ENCODE data around the gene ALG2.

ALG2 gene

GRCh38 chr9:99173570-99174504, 47.9 kb downstream of the ALG2 start:
- TF ChIP-seq, protein P1, sequence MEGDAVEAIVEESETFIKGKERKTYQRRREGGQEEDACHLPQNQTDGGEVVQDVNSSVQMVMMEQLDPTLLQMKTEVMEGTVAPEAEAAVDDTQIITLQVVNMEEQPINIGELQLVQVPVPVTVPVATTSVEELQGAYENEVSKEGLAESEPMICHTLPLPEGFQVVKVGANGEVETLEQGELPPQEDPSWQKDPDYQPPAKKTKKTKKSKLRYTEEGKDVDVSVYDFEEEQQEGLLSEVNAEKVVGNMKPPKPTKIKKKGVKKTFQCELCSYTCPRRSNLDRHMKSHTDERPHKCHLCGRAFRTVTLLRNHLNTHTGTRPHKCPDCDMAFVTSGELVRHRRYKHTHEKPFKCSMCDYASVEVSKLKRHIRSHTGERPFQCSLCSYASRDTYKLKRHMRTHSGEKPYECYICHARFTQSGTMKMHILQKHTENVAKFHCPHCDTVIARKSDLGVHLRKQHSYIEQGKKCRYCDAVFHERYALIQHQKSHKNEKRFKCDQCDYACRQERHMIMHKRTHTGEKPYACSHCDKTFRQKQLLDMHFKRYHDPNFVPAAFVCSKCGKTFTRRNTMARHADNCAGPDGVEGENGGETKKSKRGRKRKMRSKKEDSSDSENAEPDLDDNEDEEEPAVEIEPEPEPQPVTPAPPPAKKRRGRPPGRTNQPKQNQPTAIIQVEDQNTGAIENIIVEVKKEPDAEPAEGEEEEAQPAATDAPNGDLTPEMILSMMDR (IDR thresholded peaks at IDR 0.05; ENCODE audit: low read length, missing control alignments): no peak
- H3K4me3 ChIP-seq (replicated peaks; ENCODE audit: low read depth, low read length): no peak overlapping the region
- peak; percentile 16 for DNase-seq (ENCODE audit: low read depth)

- TF ChIP-seq, protein P1 (IDR thresholded peaks at IDR 0.05; ENCODE audit: low read length, missing control alignments): no peak
- no peak overlapping the region for H3K4me3 ChIP-seq (replicated peaks; ENCODE audit: low read depth, low read length)
- no peak for DNase-seq (ENCODE audit: low read depth)
Observed at GRCh38 chr9:99172124-99173091, 49.3 kb downstream of the ALG2 start.

GRCh38 chr9:99171225-99172123, 50.3 kb downstream of the ALG2 start:
- DNase-seq (ENCODE audit: low read depth): no peak
- H3K4me3 ChIP-seq (replicated peaks; ENCODE audit: low read depth, low read length): no peak overlapping the region
- TF ChIP-seq, protein P1 (IDR thresholded peaks at IDR 0.05; ENCODE audit: low read length, missing control alignments): no peak

DNA sequence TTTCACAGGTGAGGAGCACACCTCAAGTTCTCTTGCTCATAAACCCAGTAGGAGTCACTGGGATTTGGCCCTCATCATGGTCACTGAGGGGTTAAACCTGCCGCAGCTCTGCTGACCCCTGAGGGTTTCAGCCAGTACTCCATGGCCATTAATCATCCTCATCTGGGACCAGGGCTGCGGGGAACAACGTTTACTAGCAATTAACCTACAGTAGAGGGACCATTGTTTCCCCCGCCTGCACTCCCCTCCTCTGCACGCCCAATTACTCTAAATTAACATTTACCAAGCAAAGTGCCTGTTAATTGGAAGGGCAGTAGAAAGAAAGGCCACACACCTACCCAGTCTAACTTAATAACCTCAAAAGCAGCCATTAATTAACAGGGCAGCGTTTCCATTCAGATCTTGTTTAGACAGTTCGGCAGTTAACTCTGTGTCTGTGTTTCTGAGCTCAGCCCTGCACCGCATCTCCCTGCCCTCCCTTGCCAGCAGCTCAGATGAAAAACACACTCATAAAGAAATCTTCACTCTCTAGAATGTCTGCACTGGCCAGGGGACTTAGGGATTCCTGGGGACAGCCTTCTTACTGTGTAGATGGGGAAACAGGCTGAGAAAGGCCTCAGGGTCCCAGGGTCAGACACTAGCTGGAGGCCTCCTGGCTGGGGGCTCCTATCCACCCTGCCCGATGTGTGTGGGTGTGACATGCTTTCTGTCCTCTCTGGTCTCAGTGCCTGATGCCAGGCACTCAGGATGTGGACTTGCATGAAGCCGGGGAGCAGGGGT, 51.6 kb downstream of the ALG2 start:
- TF ChIP-seq, protein P1 (IDR thresholded peaks at IDR 0.05; ENCODE audit: low read length, missing control alignments): no peak
- no peak for DNase-seq (ENCODE audit: low read depth)
- H3K4me3 ChIP-seq (replicated peaks; ENCODE audit: low read depth, low read length): no peak overlapping the region

DNA sequence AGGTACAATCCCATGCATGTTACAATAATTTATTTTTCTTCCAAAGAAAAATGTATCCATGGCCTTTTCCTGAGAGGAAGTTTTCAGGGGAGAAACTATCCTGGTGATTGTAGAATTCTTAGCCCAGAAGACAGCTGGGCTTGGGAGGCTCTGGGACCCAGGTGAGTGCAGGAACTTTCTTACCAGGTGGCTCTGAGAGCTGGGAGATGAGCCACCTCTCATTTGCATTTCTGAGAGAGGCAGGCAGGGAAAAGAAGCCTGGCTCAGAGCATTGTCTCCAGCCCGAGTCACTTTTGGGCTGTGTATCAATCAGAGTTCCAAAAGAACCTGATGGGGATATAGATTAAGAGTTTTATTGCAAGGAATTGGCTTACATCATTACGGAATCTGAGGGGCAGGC, 52.7 kb downstream of the ALG2 start:
- no peak overlapping the region for H3K4me3 ChIP-seq (replicated peaks; ENCODE audit: low read depth, low read length)
- DNase-seq (ENCODE audit: low read depth): no peak
- TF ChIP-seq, protein P1 (IDR thresholded peaks at IDR 0.05; ENCODE audit: low read length, missing control alignments): no peak
